GM13976 (cell line): ENCODE data around the gene PIP4K2A.

ENCODE experiments used
- DNase-seq: peaks from one replicate; pipeline ENCODE4 v3.0.0; 2012; ENCODE audit warnings: low spot score
- in situ Hi-C: fragments of 300-500 bp; cut with MboI; formaldehyde crosslinking; loops from one replicate; pipeline ENCODE4 v1.12.0; 2022; ENCODE audit warnings: low sequenced_read_pairs, mixed read lengths, inconsistent platforms; ENCODE audit not compliant: unreplicated experiment
- TF ChIP-seq, protein P1 (sequence below): IDR thresholded peaks from 2 replicates; pipeline ENCODE4 v1.5.1; 2012; ENCODE audit warnings: borderline replicate concordance, mild to moderate bottlenecking; ENCODE audit not compliant: insufficient read depth; ENCODE audit errors: extremely low read depth, missing control alignments, control extremely low read depth

PIP4K2A gene

DNA sequence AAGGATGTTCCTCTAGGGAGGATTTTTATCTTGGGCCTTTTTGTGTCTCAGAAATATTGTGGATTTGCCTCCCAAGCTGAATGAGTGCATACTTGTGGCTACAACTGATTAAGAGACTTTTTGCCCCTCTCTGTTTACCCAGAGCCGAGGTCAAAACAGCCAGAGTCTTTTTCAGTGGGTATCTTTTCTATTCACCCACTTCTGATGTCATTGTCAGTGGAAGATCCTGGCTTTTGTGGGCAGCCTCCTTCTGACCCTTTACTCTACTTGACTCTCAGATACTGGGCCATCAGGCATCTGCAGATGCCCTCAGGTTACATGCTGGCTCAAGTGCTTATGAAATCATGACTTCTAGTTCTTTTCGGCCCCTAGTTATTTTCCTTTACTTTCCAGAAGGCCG is 19.6 kb upstream of the PIP4K2A start:
- in situ Hi-C loops, result no loop called here
- DNase-seq, result no peak
- TF ChIP-seq, protein P1, sequence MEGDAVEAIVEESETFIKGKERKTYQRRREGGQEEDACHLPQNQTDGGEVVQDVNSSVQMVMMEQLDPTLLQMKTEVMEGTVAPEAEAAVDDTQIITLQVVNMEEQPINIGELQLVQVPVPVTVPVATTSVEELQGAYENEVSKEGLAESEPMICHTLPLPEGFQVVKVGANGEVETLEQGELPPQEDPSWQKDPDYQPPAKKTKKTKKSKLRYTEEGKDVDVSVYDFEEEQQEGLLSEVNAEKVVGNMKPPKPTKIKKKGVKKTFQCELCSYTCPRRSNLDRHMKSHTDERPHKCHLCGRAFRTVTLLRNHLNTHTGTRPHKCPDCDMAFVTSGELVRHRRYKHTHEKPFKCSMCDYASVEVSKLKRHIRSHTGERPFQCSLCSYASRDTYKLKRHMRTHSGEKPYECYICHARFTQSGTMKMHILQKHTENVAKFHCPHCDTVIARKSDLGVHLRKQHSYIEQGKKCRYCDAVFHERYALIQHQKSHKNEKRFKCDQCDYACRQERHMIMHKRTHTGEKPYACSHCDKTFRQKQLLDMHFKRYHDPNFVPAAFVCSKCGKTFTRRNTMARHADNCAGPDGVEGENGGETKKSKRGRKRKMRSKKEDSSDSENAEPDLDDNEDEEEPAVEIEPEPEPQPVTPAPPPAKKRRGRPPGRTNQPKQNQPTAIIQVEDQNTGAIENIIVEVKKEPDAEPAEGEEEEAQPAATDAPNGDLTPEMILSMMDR, result no peak

DNA sequence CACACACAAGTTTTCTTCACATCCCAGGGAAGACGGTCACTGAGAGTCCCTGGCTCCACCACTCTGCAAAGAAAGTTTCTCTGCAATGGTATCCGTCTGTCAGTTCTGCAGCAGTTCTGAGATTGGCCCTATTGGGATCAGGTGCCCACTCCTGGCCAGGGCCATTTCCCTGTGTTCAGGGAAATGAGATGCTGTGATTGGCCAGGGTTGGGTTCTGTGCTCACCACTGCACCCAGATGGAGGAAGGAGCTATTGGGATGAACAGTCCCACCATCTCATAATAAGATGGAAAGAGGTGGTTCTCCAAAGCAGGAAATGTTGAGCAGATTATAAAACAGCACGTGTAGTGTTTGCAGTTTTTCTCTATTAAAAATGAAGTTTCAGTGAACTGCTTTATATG is 13.3 kb upstream of the PIP4K2A start:
- in situ Hi-C loops, result no loop called here
- no peak for DNase-seq
- TF ChIP-seq, protein P1, result no peak

GRCh38 chr10:22727112-22727511 is 12.7 kb upstream of the PIP4K2A start:
- in situ Hi-C loops, result no loop called here
- no peak for DNase-seq
- TF ChIP-seq, protein P1, result no peak

GRCh38 chr10:22724773-22725172 is 10.4 kb upstream of the PIP4K2A start:
- no peak for DNase-seq
- TF ChIP-seq, protein P1, result no peak
- in situ Hi-C loops, result no loop called here

DNA sequence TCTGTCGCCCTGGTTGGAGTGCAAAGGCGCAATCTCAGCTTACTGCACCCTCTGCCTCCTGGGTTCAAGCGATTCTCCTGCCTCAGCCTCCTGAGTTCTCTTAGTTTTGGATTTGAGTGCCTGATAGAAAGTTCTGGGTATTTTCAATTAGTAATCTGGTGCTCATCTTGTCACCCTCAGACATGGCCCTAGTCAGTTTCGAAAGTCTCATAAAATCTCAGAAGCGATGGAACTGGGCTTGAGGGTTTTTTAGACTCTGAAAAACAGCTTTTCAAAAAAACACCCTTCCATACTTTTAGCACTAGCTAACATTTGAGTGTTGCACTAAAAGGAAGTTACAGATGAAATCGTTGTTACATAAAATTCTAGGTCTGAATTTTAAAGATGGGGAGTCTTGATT is 9.4 kb upstream of the PIP4K2A start:
- in situ Hi-C loops, result no loop called here
- DNase-seq, result peak; percentile 48
- TF ChIP-seq, protein P1, result no peak

DNA sequence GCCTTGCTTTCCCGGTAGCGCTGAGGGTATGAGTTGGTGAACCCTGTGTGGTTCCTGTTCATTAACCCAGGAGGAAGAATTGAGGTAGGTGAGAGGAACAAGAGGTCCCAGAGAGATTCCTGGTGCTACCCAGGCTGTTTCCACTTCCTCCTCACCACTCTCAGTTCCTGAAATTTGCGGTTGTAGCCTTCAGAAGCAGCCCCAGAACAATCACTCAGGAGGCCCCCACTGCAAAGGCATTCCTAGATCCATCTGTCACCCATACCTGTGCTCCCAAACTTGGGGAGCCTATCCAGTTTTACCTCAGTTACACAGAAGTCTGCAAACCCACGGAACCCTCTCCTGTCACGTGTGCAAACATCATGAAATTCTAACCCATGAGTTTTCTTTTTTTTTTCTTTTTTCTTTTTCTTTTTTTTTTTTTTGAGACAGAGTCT is 9.0 kb upstream of the PIP4K2A start:
- DNase-seq, result peak; percentile 33
- TF ChIP-seq, protein P1, result no peak
- in situ Hi-C loops, result no loop called here
